Glutamatergic neuron (in vitro differentiated cells): Measurements from ENCODE around the gene DENR. TPM values are rescaled to one million over a fixed set of nuclear protein-coding genes. Genes with fewer than 3 reads are reported as not detected.
A peak's percentile ranks its signal among the peaks of the same experiment; 100 is the strongest.
"Not testable (repeated sequence)": the region's sequence is repeated elsewhere in the genome, so short reads cannot be mapped to it uniquely, and the experiment has no call there.

Experiments used
- DNase-seq: peaks from one replicate; pipeline ENCODE4 v3.0.0; 2022
- H3K27ac Mint-ChIP-seq: one replicate; pipeline ENCODE4 v1.8.0; 2020; ENCODE audit warnings: mild to moderate bottlenecking, mixed read lengths, inconsistent platforms; ENCODE audit not compliant: unreplicated experiment
- H3K27me3 Mint-ChIP-seq: one replicate; pipeline ENCODE4 v1.8.0; 2020; ENCODE audit warnings: mild to moderate bottlenecking, moderate library complexity, mixed read lengths, inconsistent platforms; ENCODE audit not compliant: unreplicated experiment
- H3K36me3 Mint-ChIP-seq: one replicate; pipeline ENCODE4 v1.8.0; 2020; ENCODE audit warnings: mild to moderate bottlenecking, mixed read lengths, inconsistent platforms; ENCODE audit not compliant: unreplicated experiment
- H3K4me1 Mint-ChIP-seq: one replicate; pipeline ENCODE4 v1.8.0; 2020; ENCODE audit warnings: mild to moderate bottlenecking, low read depth, mixed read lengths, inconsistent platforms; ENCODE audit not compliant: unreplicated experiment
- H3K4me3 Mint-ChIP-seq: one replicate; pipeline ENCODE4 v1.8.0; 2020; ENCODE audit warnings: mild to moderate bottlenecking, mixed read lengths, inconsistent platforms; ENCODE audit not compliant: unreplicated experiment
- H3K9me3 Mint-ChIP-seq: one replicate; pipeline ENCODE4 v1.8.0; 2020; ENCODE audit warnings: mild to moderate bottlenecking, moderate library complexity, mixed read lengths, inconsistent platforms; ENCODE audit not compliant: unreplicated experiment
- long read RNA-seq: library from polyadenylated mRNA; unstranded; transcript quantifications from one replicate; pipeline ENCODE4 v2.0.0, GENCODE V29; 2020; ENCODE audit not compliant: unreplicated experiment
- total RNA-seq: library from RNA; stranded (reverse); fragmentation: NEBNext Ultra II Directional; extraction: Animal tissue kit (Norgen Biotek cat#: 25700); gene quantifications from one replicate; pipeline ENCODE4 v1.2.1, GENCODE V29; 2021; ENCODE audit not compliant: unreplicated experiment
- TF ChIP-seq, protein P1 (sequence below): fragments of 200-600 bp; sonication (generic); IDR thresholded peaks from one replicate; pipeline ENCODE4 v1.5.0; 2021; ENCODE audit not compliant: partially characterized antibody, unreplicated experiment

DENR gene, protein sequence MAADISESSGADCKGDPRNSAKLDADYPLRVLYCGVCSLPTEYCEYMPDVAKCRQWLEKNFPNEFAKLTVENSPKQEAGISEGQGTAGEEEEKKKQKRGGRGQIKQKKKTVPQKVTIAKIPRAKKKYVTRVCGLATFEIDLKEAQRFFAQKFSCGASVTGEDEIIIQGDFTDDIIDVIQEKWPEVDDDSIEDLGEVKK
- 42.7 TPM for total RNA-seq
- long read RNA-seq, partial matches to known transcripts: 0 of 5 reads
- long read RNA-seq, other reads (novel, unspliced or antisense): 4 of 5 reads

DNA sequence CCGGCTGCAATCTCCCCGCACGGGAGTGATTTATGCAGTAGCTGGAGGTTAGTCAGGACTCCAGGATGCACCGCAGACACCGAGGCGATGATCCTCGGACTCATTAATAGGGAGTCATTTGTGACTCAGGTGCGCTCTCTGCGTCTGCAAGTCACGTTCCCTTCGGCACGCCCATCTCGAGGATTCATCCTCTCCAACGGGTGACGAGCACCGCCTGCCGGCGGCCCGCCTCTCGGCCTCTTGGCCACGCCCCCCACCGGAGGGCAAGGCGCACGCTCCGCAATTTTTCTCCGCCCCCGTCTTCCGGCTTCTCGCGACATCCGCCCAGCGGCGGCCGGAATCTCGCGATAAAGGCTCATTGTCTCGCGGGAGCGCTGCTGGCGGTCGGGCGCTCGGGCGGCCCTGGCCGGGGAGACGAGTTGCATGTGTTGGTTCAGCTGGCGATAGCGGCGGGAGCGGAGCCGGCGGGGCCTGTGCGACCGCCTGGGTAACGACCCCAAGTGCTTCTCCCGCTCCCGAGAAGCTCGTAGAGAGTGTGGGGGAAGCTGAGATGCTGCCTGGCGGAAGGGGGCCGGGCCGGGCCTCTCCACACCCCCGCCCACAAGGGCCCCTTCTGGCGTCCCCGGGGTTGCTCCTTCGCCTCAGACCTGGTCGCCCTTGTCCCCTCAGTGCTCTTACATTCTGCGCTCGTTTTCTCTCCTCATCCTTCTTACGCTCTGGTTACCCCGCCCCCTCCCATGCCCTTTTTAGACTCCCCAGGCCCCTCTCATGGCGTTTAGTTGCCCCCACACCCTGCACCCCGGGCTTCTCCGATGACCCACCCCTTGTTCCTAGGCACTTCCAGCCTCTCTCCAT, at the start of gene DENR:
DENR (plus strand) TSS at position 361 of the 855 bp plus-strand sequence. CDS start 878 bp downstream, outside the sequence.
- Mint-ChIP-seq H3K27ac (peak within 1 kb of the TSS; percentile 89), H3K9me3 (peaks cover 4% of the 10 kb centered on the region), H3K4me3 (peak within 1 kb of the TSS; percentile 88), H3K36me3 (no peaks in the 10 kb centered on the region), H3K27me3 (peaks cover 6% of the 10 kb centered on the region), H3K4me1 (peaks cover 11% of the 10 kb centered on the region)
- TF ChIP-seq, protein P1, sequence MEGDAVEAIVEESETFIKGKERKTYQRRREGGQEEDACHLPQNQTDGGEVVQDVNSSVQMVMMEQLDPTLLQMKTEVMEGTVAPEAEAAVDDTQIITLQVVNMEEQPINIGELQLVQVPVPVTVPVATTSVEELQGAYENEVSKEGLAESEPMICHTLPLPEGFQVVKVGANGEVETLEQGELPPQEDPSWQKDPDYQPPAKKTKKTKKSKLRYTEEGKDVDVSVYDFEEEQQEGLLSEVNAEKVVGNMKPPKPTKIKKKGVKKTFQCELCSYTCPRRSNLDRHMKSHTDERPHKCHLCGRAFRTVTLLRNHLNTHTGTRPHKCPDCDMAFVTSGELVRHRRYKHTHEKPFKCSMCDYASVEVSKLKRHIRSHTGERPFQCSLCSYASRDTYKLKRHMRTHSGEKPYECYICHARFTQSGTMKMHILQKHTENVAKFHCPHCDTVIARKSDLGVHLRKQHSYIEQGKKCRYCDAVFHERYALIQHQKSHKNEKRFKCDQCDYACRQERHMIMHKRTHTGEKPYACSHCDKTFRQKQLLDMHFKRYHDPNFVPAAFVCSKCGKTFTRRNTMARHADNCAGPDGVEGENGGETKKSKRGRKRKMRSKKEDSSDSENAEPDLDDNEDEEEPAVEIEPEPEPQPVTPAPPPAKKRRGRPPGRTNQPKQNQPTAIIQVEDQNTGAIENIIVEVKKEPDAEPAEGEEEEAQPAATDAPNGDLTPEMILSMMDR: peak; percentile 56
- DNase-seq: peak; percentile 99

DNA sequence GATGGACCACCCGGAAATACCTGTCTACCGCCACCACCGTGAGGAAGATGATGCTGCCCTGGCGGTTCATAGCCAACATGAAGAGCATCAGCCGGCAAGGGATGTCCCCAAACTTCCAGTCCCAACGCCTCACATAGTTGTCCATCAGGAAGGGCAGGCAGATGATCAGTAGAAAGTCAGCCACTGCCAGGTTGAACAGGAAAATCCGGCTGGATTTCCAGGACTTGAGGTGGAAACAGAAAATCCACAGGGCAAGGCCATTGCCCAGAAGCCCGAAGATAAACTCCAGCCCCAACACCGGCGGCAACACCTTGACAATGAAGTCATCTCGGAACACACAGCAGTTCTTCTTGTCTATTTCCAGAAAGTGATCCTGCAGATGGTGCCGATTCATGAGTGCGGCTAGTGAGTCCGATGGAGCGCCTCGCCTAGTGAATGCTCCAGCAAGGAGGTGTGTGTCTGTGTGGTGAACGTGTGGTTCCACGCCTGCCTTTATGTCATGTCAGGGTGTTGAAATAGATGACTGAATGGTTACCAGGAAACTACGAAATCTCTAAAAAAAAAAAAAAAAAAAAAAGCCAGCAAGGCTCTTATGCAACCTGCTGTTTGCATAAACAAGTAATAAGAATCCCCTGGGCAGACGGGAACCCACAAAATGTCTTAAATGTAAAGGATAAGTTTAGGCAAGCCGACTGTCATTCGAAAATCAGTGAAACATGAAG, 49.6 kb upstream of the DENR start, which contains the start of gene HCAR2:
HCAR2 (minus strand) TSS at position 468 of the 722 bp plus-strand sequence; CDS start at position 394, 74 bp downstream.
- not testable (repeated sequence) for DNase-seq, H3K4me1 Mint-ChIP-seq, H3K4me3 Mint-ChIP-seq, H3K36me3 Mint-ChIP-seq, H3K27me3 Mint-ChIP-seq, H3K9me3 Mint-ChIP-seq, H3K27ac Mint-ChIP-seq

DNA sequence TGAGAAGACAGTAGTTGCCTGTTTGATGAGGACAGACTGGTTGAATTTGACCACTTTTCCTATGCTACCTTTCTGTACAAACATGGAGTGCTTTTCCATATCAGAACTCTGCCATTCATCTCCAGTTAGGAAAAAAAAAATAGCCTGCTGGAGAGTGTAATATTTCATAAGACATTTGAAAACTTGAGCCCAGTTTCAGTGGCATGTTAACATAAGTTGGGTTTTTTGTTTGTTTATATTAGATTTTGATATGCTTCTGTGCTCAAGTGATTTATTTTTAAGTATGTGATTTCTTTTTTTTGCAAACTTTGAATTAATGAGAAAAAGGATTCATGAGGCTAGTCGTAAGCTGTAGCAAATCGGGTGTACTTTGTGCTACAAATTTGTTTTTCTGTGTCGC, 48.8 kb upstream of the DENR start:
- DNase-seq, H3K27ac Mint-ChIP-seq, H3K4me3 Mint-ChIP-seq, H3K36me3 Mint-ChIP-seq, H3K9me3 Mint-ChIP-seq, H3K27me3 Mint-ChIP-seq, H3K4me1 Mint-ChIP-seq: not testable (repeated sequence)

DNA sequence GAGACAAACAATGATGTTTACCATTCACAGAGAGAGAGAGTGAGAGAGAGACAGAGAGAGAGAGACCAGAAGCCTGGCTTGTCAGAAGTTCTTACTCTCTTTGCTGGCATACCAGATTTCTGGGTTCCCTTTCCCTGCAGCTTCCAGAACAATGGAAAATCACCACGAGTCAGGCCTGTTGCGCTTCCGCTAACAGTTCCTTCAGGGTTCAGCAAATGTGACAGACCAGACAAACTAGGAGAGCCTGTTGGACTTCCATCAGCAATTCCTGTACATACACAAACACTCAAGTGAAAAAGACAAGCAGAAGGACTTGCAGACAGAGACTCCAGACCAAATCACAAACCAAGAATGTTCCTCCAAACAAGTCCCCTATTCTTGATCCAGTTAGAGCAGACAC, 43.3 kb upstream of the DENR start:
- not testable (repeated sequence) for H3K4me1 Mint-ChIP-seq, H3K4me3 Mint-ChIP-seq, H3K27ac Mint-ChIP-seq

DNA sequence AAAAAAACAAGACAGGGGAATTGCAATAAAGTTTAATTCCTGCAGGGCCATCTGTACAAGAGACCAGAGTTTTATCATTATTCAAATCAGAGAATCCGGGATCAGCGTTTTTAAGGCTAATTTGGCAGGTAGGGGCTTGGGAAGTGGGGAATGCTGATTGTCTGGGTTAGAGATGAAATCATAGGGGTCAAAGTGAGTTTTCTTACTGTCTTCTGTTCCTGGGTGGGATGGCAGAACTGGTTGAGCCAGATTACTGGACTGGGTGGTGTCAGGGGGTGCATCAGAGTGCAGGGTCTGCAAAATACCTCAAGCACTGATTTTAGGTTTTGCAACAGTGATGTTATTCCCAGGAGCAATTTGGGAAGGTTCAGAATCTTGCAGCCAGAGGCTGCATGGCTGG, 42.3 kb upstream of the DENR start:
- H3K36me3 Mint-ChIP-seq, H3K4me3 Mint-ChIP-seq, H3K27ac Mint-ChIP-seq, H3K27me3 Mint-ChIP-seq, DNase-seq, H3K4me1 Mint-ChIP-seq, H3K9me3 Mint-ChIP-seq: not testable (repeated sequence)

More for the DNA sequence above, 43.3 kb upstream of the DENR start:
- not testable (repeated sequence) for H3K27me3 Mint-ChIP-seq, DNase-seq, H3K9me3 Mint-ChIP-seq, H3K36me3 Mint-ChIP-seq

DNA sequence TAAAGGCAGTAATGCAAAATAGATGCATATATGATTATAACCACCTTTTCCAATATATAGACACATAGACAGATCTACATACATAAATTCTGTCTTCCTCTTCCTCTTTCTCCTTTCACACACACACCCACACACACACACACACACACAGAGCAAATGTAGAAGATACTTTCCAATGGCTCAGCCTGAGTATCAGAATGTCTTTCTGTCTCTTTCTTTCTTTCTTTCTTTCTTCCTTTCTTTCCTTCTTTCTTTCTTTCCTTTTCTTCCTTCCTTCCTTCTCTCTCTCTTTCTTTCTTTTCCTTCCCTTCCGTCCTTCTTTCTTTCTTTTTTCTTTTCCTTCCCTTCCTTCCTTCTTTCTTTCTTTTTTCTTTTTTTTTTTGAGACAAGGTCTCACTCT, 41.4 kb upstream of the DENR start:
- not testable (repeated sequence) for H3K4me3 Mint-ChIP-seq, DNase-seq, H3K27ac Mint-ChIP-seq, H3K4me1 Mint-ChIP-seq, H3K36me3 Mint-ChIP-seq, H3K9me3 Mint-ChIP-seq, H3K27me3 Mint-ChIP-seq

DNA sequence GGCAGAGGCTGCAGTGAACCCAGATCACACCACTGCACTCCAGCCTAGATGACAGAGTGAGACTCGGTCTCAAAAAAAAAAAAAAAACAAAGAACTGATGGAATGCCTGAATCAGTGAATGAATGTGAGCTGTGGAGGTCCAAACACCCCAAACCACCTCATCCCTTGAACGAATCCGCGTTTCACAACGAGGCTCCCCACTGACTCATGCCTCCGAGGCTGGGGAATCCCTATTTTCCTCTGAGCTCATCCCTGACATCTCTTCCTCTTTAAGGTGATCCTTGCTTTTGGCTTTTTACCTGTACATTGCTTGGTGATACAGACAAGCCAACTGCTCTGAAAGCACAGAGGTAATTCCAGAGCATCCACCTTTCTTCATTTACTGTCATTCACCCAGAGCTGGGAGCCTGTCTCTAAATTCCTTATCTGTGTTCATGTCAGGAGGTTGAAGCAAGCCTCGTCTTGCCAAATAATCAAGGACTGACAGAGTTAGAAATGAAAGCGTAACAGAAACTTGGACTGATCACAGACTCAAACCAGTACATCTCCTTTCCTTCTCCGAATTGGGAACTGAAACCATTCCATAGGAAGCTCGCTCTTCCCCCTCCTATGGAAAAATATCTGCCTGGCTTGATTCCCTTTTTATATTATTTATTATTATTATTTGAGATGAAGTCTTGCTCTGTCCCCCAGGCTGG, 39.0 kb upstream of the DENR start:
- DNase-seq, H3K27me3 Mint-ChIP-seq, H3K27ac Mint-ChIP-seq, H3K4me1 Mint-ChIP-seq, H3K36me3 Mint-ChIP-seq, H3K4me3 Mint-ChIP-seq, H3K9me3 Mint-ChIP-seq: not testable (repeated sequence)

DNA sequence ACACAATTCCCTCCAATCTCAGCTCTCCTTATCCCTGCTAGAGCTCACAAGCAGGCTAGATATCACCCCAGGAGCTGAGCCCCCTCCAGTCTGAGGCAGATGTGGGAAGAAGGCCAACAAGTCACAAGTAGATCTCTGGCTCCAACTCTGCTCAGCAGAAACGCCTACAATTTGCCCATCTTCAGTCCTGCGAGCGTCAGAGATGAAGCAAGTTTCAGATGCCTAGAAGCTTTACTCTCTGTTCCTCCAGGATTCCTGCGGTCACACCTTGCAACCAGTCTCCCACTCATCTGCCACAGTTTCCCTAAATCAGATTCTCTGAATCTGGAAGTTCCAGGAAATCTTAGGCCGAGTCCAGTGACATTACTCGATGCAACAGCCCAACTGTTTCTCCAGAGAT, 37.4 kb upstream of the DENR start:
- not testable (repeated sequence) for H3K4me1 Mint-ChIP-seq, H3K27me3 Mint-ChIP-seq, H3K4me3 Mint-ChIP-seq

DNA sequence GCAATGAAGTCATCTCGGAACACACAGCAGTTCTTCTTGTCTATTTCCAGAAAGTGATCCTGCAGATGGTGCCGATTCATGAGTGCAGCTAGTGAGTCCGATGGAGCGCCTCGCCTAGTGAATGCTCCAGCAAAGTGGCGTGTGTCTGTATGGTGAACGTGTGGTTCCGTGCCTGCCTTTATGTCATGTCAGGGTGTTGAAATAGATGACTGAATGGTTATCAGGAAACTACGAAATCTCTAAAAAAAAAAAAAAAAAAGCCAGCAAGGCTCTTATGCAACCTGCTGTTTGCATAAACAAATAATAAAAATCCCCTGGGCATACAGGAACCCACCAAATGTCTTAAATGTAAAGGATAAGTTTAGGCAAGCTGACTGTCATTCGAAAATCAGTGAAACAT, 36.0 kb upstream of the DENR start, which contains the start of gene HCAR3:
HCAR3 (minus strand) TSS at position 154 of the 400 bp plus-strand sequence; CDS start at position 80, 74 bp downstream.
- DNase-seq, H3K9me3 Mint-ChIP-seq, H3K27ac Mint-ChIP-seq, H3K4me3 Mint-ChIP-seq, H3K4me1 Mint-ChIP-seq, H3K36me3 Mint-ChIP-seq, H3K27me3 Mint-ChIP-seq: not testable (repeated sequence)

More for the DNA sequence above, 37.4 kb upstream of the DENR start:
- DNase-seq, H3K27ac Mint-ChIP-seq, H3K36me3 Mint-ChIP-seq, H3K9me3 Mint-ChIP-seq: not testable (repeated sequence)
